HG03045 (cell line): ENCODE measurements around the gene NAALADL2.

ENCODE experiments used
- ATAC-seq: cut with Tn5 transposase; IDR thresholded peaks from one replicate; pipeline ENCODE4 v1.9.1; 2021; ENCODE audit warnings: mild to moderate bottlenecking, moderate library complexity; ENCODE audit not compliant: unreplicated experiment

NAALADL2 gene

DNA sequence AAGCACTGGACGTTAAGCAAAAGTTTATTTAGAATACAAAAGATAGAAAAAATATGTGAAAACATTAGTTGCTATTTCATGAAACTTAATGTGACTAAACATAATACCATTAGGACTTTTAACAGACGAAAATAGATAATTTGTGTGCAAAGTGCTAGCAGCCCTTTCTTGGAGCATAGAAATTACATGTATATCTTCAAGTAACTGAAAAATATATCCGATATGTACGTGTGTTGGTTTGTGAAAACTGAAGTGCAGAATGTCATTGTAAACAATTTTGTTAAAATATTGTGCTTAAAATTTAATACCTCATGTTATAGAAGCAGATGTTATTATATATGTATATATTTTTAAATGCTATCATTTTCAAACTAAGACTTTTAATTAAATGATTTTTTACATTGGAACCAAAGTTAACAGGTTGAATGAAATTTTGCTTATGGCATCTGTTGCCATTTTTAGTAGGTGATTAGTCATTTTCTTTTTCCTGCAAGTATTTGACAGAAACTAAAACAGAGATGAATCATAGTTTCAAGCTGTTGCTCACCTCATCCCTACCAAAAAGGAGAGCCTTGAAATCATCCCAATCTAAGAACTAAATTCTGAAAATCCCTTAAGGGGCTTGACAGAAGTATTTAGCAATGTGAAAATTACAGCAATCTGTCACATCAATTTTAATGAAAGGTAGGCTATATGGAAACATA, 334.8 kb downstream of the NAALADL2 start:
- peak; percentile 60 for ATAC-seq

DNA sequence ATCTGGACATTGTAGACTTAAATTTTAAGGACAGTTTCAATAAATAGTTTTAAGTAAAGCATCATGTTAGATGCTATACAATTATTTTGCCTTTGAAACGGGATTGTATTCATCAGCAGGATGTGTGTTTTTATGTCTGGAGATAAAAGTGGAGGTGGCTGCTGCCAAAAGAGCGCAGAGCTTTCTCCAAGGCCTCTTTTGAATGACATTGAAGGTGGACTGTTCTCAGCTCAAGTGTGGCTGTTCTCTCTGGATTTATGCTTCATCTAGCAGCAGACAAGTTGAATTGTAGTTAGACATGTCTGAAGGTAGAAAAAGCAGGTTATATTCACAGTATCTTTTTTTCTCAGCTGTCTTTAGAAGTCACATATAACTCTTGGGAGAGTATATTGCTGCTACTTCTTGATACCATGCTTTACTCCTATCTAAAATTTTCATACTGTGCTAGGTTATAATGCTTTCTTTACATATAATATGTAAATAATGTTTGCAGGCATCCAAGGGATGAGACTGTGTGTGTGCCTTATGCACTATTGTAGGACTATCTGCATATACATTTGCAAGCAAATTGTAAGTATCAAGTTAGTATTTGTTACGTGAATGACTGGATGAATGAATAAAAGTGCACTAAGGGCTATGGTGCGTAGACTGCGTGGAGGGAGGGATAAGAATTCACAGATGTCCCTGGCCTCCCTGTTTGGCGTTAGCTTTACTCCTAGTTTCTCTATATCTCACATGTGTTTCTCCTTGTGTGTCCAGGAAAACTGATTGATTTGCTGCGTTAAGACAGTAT, 340.1 kb downstream of the NAALADL2 start:
- no peak for ATAC-seq

DNA sequence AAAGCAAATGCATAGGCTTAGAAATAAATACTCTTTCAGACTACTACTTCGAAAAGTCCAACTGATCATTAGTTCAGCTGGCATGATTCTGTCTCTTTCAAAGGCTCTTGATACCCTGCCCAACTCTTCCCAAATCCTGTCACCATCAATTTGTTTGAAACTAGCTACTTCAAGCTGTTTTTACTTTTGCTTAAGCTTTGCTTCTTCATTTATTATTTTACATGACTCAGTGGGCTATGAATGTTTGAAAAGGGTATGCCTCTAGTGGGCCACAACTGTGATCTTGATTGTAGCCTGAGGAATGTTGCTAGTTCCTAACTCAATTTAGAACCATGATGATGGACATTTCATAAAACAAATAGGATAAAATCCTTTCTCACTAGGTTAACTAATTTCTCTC, 340.8 kb downstream of the NAALADL2 start:
- ATAC-seq, result no peak

DNA sequence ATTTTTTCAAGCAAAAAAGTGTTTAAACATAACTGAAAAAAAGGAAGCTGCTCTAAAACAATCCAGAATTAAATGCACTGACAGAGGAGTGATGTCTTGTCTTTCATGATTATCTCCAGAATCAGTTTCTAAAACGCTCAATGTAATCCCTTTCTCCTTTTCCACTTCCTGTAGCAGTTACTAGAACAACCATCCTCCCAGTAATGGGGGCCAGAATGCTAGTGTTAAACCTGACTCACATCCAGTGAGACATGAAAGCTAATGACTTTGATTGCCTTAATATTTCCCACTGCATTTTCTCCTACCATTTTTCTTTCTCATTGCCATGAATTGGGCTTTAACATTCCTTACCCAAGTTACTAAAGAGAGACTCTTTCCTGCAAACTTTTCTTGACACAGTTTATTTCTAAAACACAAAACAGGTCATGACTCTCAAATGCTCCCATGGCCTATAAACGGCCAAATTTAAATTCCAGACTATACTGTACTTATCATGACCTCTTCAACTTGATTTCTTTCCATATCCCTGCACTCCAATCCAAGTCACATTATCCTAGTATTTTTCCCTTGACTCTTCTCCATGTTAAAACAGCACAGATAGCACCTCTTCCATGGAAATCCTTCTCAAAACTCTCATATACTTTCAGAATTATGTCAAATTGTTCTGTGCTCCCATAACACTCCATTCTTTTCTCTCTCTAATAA, 341.4 kb downstream of the NAALADL2 start:
- no peak for ATAC-seq

DNA sequence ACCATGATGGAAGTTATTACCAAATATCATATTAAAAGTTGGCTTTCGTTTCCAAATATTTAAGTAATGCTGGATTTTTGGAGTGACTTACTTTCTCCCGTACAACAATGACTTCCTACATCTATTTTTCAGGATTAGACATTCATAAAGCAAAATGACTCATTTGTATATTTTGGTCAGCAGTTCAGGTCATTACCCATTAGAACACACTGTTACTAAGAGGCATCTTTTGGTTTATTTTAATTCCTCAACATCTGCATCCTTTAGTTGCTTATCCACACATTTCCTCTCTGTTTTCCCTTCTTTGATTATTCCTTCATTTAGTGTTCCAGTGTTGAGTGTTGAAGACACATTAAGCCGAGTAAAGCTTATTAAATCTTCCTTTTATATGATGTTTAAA, 348.2 kb downstream of the NAALADL2 start:
- no peak for ATAC-seq

DNA sequence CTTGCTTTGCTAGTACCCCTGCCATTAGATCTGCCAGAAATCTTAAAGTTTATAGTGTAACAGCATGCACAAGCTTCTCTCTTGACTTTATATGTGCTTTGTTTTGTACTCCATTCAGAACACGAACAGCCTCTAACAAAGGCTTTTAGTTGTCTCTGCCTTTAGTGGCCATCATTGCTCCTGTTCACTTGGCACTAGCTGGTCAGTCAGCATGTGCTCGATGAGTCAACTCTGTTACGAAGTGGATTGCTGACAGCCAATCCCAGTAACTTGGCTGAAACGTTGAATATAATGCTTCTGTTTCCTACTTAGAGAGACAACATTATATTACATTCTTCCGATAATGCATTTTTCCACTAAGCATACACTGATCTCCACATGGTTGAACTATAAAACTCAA, 349.2 kb downstream of the NAALADL2 start:
- no peak for ATAC-seq

DNA sequence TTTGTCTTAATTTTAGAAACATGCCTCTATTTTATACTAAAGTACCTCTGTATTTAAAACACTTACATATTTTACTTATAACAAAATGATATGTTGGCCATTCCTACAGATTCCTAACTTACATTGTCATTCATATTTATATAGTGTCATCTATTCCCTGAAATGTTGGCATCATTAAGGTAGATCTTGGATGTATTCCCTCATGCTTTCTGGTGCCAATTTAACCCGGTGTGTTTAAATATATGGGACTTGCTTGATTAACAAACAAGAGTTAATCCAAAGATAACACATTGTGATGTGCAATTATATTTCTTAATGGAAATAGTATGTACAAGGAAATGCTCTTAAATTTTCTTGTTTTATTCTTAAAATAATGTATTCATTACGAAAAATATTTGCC, 352.3 kb downstream of the NAALADL2 start:
- ATAC-seq, result no peak

DNA sequence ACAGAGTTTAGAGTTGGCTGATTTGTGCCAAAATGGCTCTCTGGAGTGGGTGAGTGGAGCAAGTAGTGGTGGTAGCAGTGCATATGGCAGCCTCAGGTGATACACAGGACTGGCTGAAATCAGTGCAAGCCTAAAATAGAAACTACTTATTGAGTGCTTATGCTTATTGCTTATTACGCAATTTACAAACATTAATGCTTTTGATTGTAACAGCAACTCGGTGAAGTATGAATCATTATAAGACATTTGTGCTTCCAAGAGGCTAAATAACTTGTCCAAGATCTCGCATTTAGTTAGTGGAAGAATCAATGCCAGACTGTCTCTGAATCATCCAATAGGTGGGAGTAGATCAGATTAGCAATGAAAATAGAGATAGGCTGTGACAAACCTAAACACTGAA, 353.8 kb downstream of the NAALADL2 start:
- no peak for ATAC-seq

DNA sequence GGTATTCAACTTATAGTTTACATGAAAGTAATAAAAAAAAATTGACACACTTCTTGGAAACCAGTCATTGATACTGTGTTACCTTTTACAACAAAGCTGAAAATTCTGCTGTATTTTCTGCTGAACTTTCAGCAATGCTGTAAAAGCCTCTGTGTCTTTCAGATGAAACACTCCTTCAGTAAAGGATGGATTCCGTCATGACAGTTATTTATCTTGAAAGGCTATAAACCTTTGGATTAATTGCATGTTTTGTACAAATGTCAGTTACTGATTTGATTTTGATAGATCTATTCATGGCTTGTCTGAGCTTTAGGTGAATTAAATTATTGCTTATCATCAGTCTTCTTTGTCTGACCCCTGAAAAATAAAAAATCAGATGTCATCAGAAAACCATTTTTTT, 355.1 kb downstream of the NAALADL2 start:
- ATAC-seq, result no peak

DNA sequence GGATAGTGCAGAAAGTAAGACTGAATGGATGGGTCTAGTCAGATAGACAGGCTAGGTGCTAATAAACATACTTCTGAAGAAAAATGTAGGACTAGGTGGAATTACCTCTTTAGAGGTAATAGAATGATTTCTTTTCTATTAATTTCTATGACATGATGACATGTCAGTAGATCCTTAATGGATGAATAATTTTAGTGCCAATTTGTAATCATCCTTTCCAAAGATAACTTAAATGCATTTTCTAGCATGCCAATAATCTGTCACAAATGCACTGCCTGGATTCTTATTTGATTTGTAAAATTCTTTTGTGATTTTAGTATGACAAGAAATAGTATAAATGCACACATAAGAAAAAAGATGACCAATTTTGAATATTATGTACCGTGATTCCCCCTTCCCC, 356.7 kb downstream of the NAALADL2 start:
- ATAC-seq, result no peak

DNA sequence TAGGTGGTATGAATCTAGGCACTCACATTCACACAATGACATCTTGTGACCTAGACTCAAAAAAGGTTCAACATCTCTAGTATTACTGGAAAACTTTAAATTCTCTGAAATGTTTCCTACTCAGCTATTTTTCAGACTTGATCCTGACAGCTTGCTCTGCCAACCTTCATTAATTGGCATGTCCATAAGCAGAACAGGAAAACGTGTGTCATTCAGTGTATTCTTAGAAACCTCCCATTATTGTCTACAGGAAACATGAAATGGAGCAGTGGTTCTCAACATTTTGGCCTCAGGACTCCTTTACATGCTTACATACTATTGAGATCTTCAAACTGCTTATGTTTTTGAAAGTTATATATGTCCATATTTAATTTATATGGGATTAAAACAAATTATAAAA, 363.2 kb downstream of the NAALADL2 start:
- ATAC-seq, result no peak

DNA sequence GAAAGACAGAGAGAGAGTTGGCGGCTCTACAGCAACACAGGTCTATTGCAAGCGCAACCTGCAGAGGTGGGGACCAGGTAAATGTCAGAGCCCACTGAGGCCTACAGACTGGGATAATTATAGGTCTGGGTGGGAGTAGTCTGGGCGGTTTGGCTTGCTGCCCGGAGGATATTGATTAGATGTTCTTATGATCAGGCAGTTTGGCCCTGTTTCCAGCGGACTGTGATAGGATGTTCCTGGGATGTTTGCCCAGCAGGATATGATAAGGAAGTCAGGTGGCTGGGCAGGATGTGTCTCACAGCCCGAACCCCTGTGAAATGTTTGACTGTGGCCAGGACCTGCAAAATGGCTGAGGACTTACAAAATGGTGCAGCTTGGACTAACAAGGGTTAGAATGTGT, 364.9 kb downstream of the NAALADL2 start:
- no peak for ATAC-seq

DNA sequence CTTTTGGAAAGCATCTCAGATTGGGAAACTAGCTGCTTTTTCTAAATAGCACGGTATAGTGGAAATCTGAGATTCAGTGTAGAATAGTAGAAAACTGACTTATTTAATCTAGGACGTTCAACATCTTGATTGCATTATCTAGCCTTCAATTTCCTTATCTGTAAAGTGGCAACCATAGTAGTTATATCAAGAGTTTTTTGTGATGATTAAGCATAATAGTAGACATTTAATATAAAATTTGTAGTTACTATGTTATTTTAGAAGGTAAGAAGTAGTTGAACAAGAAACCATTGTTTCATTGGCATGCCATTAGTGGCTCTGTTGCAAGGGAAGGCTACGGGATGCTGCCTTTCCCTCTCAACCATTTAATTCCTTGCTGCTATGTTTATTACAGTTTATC, 367.3 kb downstream of the NAALADL2 start:
- no peak for ATAC-seq

DNA sequence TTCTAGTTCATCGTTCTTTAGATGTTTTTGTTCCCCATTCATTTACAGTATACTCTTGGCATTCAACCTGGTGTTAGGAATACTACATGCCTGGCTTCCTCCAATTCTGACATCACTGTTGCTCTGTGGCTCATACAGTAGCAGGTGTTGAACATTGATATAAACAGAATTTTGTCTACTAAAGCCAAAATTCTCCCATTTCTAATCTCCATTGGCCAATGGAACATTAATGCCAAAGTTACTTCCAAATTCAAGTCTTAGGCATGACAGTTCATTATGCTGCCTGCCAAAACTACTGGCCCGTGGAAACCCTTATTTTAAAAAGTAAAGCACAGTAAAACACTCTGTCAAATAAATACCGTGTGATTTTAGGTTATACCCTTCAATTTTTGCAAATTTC, 368.0 kb downstream of the NAALADL2 start:
- ATAC-seq, result no peak

DNA sequence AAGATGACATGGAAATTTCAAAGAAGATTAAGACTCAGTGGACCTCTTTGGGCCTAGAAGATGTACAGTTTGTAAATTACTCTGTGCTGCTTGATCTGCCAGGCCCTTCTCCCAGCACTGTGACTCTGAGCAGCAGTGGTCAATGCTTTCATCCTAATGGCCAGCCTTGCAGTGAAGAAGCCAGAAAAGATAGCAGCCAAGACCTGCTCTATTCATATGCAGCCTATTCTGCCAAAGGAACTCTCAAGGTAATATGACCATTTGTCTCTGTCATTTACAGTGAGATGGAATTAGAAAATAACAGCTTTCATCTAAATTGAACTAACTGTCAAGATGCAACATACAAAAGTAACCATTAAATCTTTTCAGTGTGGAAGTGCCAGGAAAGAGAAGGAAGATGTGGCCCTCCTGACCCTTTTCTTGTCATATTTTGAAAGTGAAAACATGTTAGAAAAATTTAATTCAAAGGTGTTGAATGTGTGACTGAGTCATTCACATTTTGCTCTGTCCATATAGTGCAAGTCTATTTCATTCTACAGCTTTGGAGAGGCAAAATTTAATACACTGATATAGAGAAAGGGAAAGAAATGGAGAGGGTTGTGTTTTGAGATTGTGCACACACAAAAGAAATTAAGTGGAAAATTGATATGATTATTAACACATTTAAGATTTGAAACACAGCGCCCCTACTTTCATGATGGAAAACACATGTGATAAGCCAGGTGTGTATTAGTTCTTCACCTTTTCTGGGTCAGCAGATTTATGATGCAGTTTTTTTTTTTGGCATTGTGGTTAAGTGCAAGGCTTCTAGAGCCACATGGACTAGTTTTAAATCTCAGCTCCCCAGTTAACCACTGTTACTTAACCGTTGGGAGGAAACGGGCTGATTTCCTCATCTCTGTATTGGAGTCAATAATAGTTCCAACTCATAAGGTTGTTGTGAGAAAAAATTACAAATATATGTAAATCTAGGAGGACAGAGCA, 375.1 kb downstream of the NAALADL2 start:
- ATAC-seq, result no peak

DNA sequence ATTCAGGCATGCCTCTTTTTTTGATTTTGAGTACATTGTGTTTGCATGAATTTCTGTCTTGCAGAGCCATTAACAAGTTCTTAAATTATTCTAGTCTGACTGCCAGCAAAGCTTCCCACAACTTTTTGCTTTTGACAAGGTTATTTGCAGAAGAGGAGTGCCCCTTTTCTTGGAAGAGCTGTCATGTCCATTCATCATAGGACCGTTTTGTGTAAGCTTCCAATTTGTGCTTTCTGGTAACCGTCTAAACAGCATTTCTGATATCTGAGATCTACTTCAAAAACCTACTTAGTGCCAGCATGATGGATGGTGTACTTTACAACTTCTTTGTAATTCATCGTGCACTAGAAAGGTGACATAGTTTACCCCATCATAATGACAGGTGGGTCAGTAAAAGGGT, 379.7 kb downstream of the NAALADL2 start:
- no peak for ATAC-seq

DNA sequence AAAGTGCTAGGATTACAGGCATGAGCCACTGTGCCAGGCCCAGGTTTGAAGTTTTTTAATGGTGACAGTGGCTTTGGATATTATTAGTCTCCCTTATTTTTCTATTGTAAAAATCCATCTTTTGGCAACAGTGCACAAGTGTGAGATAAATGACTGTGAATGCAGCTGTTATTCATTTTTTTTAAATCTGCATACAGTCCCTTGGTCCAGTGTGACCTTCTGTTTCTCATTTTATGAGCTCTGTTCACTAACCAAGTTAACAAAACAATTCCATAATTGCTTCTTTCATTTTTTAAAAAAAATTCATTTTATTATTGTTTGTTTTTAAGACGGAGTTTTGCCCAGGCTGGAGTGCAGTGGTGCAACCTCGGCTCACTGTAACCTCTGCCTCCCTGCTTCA, 381.8 kb downstream of the NAALADL2 start:
- ATAC-seq, result no peak

DNA sequence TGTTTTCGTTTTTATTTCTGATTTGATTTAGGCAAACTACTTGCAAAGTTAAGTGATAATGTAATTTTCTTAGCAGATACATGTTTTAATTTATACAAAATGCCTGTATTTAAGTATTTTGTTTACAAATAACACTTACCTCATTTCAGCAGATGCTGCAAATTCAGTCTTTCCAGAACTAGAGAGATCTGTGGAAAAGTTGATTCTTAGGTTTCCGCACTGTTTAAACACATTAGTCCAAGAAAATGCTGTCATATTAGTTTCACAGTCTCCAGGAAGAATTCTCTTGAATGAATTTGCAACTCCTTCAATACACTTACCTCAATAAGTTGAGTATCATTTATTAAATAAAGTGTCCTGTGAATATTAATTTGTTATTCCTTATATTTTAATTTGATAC, 383.1 kb downstream of the NAALADL2 start:
- ATAC-seq, result no peak

DNA sequence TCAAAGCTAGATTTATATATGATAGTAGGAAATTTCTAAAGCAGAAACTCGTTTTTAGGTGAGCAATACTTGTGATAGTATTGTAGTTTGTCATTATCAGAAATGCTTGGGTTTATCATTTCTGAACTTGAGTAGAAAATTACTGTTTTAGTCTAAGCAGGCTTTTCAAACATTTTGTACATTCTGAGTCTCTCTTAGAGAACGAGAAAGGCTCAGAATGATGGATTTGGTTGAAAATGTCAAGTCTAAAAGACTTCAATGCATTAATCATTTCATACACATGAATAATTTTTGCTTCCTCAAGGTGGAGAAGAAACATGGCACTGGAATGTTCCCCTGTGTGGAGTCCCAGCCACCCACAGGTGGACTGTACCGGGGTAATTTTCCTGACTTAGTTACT, 387.1 kb downstream of the NAALADL2 start:
- no peak for ATAC-seq

DNA sequence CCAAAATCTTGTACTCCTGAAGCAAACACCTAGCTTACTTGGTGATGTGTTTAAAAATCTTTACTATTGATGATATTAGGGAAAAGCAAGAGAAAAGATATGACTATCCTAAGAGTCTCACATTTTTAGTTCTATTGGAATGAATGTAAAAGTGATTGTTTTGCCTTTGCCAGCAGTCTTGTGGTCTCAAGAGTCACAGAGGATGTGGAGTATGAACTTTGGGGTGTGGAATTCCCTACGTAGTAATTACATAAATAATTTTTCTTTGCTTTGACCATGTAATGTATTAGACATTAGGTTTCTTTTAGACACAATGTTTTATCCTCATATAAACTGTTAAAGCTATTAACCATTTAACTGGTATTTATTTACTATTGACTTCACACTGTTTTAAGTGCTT, 387.6 kb downstream of the NAALADL2 start:
- no peak for ATAC-seq

DNA sequence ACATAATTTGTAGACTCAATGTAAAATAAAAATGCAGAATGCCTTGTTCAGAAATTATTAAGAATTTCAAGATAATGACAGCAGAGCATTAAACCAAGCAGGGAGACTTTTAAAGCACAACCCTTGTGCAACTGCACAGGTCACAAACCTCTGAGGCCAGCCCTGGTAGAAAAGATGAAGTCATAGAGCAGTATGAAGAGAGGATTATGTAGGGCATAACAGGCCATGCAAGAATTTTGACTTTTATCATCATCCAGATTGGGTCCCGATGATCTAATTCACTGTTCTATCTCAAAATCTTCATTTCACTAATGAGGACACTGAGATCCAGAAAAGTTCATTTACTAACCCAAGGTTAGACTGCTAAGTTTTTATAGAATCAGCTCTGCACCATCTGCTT, 388.5 kb downstream of the NAALADL2 start:
- ATAC-seq, result no peak
